ENCODE measurements around the gene TFDP1.

TFDP1 gene

GRCh38 chr13:113638806-113639205 lies 54.3 kb downstream of the TFDP1 start:
- H3K27me3 ChIP-seq (ENCODE audit: insufficient read depth, low read length): no peaks in the 10 kb centered on the region
- no peak overlapping the region for H3K4me2 ChIP-seq (ENCODE audit: low read length)
- H3K9ac ChIP-seq (ENCODE audit: low read length): no peak overlapping the region
- no peaks in the 10 kb centered on the region for H3K79me2 ChIP-seq (ENCODE audit: insufficient read depth, low read length)
- H2AFZ ChIP-seq (ENCODE audit: low read length): no peak overlapping the region
- H3K4me1 ChIP-seq (ENCODE audit: insufficient read depth, low read length, severe bottlenecking): no peaks in the 10 kb centered on the region
- no peaks in the 10 kb centered on the region for H3F3A ChIP-seq (ENCODE audit: insufficient read depth, low read length)
- no peak overlapping the region for H3K4me3 ChIP-seq (ENCODE audit: low read depth, low read length, poor library complexity, severe bottlenecking)
- H4K20me1 ChIP-seq (ENCODE audit: insufficient read depth, low read length): no peaks in the 10 kb centered on the region
- H3K9me2 ChIP-seq (ENCODE audit: low read depth, low read length): no peaks in the 10 kb centered on the region
- peaks cover 86% of the 10 kb centered on the region for H3K36me3 ChIP-seq (ENCODE audit: insufficient read depth, low read length)
- peaks cover 2% of the 10 kb centered on the region; the same call in 1 of the 2 replicates for H3K9me3 ChIP-seq (ENCODE audit: low read length)
- TF ChIP-seq EZH2 (IDR thresholded peaks at IDR 0.05; ENCODE audit: borderline replicate concordance, low read length) (no peak), CTCF (IDR thresholded peaks at IDR 0.05; ENCODE audit: low read length) (no peak)
- no peak overlapping the region for H3K27ac ChIP-seq (ENCODE audit: low read depth, low read length, poor library complexity, severe bottlenecking)

GRCh38 chr13:113639616-113640262 lies 55.2 kb downstream of the TFDP1 start:
- Histone ChIP-seq H3K4me2 (ENCODE audit: low read length) (no peak overlapping the region), H3K9me3 (ENCODE audit: low read length) (peaks cover 2% of the 10 kb centered on the region; the same call in 1 of the 2 replicates), H4K20me1 (ENCODE audit: insufficient read depth, low read length) (no peaks in the 10 kb centered on the region), H3K4me1 (ENCODE audit: insufficient read depth, low read length, severe bottlenecking) (no peaks in the 10 kb centered on the region), H2AFZ (ENCODE audit: low read length) (no peak overlapping the region), H3K9ac (ENCODE audit: low read length) (no peak overlapping the region), H3K36me3 (ENCODE audit: insufficient read depth, low read length) (peaks cover 77% of the 10 kb centered on the region), H3K4me3 (ENCODE audit: low read depth, low read length, poor library complexity, severe bottlenecking) (no peak overlapping the region), H3K27me3 (ENCODE audit: insufficient read depth, low read length) (no peaks in the 10 kb centered on the region), H3K9me2 (ENCODE audit: low read depth, low read length) (no peaks in the 10 kb centered on the region), H3K27ac (ENCODE audit: low read depth, low read length, poor library complexity, severe bottlenecking) (no peak overlapping the region), H3K79me2 (ENCODE audit: insufficient read depth, low read length) (no peaks in the 10 kb centered on the region), H3F3A (ENCODE audit: insufficient read depth, low read length) (no peaks in the 10 kb centered on the region)
- TF ChIP-seq CTCF (IDR thresholded peaks at IDR 0.05; ENCODE audit: low read length) (no peak), EZH2 (IDR thresholded peaks at IDR 0.05; ENCODE audit: borderline replicate concordance, low read length) (no peak)

DNA sequence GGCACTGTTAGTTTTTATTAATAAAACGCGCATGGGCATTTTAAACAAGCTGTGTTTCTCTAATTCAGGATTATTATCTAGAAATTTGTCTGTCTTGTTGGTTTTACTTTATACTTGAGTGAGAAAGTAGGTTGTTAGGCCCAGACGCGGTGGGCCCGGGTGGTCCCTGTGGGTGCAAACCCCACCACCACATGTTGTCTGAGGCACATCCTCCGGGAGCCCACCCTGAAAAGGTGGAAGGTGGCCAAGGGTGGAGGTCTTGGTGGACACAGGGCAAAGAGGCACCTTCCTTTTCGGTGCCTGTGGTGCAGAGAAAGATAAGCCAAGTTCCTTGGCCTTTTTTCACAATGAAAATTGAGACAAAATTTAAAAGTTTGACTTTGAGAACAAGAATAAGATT lies 56.9 kb downstream of the TFDP1 start:
- Histone ChIP-seq H2AFZ (ENCODE audit: low read length) (no peak overlapping the region), H3K4me2 (ENCODE audit: low read length) (no peak overlapping the region), H4K20me1 (ENCODE audit: insufficient read depth, low read length) (no peaks in the 10 kb centered on the region), H3K9me2 (ENCODE audit: low read depth, low read length) (no peaks in the 10 kb centered on the region), H3K27me3 (ENCODE audit: insufficient read depth, low read length) (no peaks in the 10 kb centered on the region), H3K27ac (ENCODE audit: low read depth, low read length, poor library complexity, severe bottlenecking) (no peak overlapping the region), H3K9ac (ENCODE audit: low read length) (no peak overlapping the region), H3K79me2 (ENCODE audit: insufficient read depth, low read length) (no peaks in the 10 kb centered on the region), H3K9me3 (ENCODE audit: low read length) (peaks cover 5% of the 10 kb centered on the region; the same call in 1 of the 2 replicates), H3F3A (ENCODE audit: insufficient read depth, low read length) (no peaks in the 10 kb centered on the region), H3K36me3 (ENCODE audit: insufficient read depth, low read length) (peaks cover 60% of the 10 kb centered on the region), H3K4me1 (ENCODE audit: insufficient read depth, low read length, severe bottlenecking) (no peaks in the 10 kb centered on the region), H3K4me3 (ENCODE audit: low read depth, low read length, poor library complexity, severe bottlenecking) (no peak overlapping the region)
- TF ChIP-seq CTCF (IDR thresholded peaks at IDR 0.05; ENCODE audit: low read length) (no peak), EZH2 (IDR thresholded peaks at IDR 0.05; ENCODE audit: borderline replicate concordance, low read length) (no peak)
